Activated CD4-positive, alpha-beta T cell treated with anti-CD3 and anti-CD28 coated beads, Interleukin-2, amount 50 U/mL, for 16 hours (primary cell): ENCODE results near the gene GPR107.

Experiments used
- DNase-seq: peaks from one replicate; pipeline ENCODE4 v3.0.0-alpha.2; 2020

GPR107 gene

DNA sequence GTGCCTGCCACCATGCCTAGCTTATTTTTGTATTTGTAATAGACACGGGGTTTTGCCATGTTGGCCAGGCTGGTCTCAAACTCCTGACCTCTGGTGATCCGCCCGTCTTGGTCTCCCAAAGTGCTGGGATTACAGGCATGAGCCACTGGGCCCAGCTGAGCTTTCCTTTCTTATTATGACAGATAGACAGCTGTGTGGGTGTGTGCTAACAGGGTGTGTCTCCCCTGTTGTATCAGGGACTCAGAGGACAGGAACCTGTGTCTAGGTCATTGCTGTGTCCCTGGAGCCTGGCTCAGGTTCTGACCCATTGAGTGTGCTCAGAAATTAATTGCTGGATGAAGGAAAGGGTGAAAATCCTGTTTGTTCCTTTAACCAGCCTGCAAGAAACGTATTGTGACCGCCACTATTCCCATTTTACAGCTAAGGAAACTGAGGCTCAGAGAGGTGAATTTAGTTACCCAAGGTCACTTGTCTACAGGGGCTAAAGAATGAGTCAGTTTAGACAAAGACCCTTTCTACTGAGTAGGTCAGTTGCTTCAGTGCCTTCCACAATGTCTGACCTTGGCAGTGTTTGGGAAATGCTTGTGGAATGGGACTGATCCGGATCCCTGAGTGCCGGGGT is 135.3 kb downstream of the GPR107 start:
- no peak for DNase-seq
